GM21619 (cell line): ENCODE data around the gene PFDN4.

Source experiments
- ATAC-seq: cut with Tn5 transposase; IDR thresholded peaks from one replicate; pipeline ENCODE4 v1.9.1; 2021; ENCODE audit not compliant: unreplicated experiment

The PFDN4 gene

GRCh38 chr20:54173653-54174456, 34.0 kb upstream of the PFDN4 start, which contains the start of gene CYP24A1:
Gene CYP24A1 (minus strand): TSS chr20:54173986. CDS start chr20:54173579, 407 bp downstream.
- ATAC-seq: no peak

GRCh38 chr20:54174457-54175175, 33.3 kb upstream of the PFDN4 start:
- ATAC-seq: no peak

- no peak for ATAC-seq
These were observed 31.3 kb upstream of the PFDN4 start for GRCh38 chr20:54176610-54177009.

GRCh38 chr20:54177378-54177777, 30.5 kb upstream of the PFDN4 start:
- ATAC-seq: no peak

GRCh38 chr20:54178256-54178655, 29.6 kb upstream of the PFDN4 start:
- ATAC-seq: no peak

- no peak for ATAC-seq
These were observed 27.9 kb upstream of the PFDN4 start for GRCh38 chr20:54179946-54180345.

- no peak for ATAC-seq
These were observed 27.0 kb upstream of the PFDN4 start for GRCh38 chr20:54180931-54181330.

- ATAC-seq: no peak
These were observed 23.8 kb upstream of the PFDN4 start for GRCh38 chr20:54184071-54184470.

GRCh38 chr20:54184904-54185626, 22.8 kb upstream of the PFDN4 start:
- no peak for ATAC-seq

GRCh38 chr20:54188132-54188849, 19.6 kb upstream of the PFDN4 start:
- no peak for ATAC-seq

GRCh38 chr20:54189630-54190029, 18.3 kb upstream of the PFDN4 start:
- ATAC-seq: no peak

- ATAC-seq: no peak
These were observed 17.7 kb upstream of the PFDN4 start for GRCh38 chr20:54190217-54190616.

- no peak for ATAC-seq
These were observed 14.1 kb upstream of the PFDN4 start for GRCh38 chr20:54193817-54194216.

- no peak for ATAC-seq
These were observed 13.0 kb upstream of the PFDN4 start for GRCh38 chr20:54194724-54195438.

GRCh38 chr20:54195483-54196472, 12.1 kb upstream of the PFDN4 start:
- ATAC-seq: no peak

- ATAC-seq: no peak
These were observed 10.0 kb upstream of the PFDN4 start for GRCh38 chr20:54197621-54198604.

GRCh38 chr20:54199283-54199682, 8.6 kb upstream of the PFDN4 start:
- no peak for ATAC-seq

GRCh38 chr20:54199721-54200176, 8.1 kb upstream of the PFDN4 start:
- ATAC-seq: no peak
